Measurements from ENCODE around the gene ZNF786. TPM values are rescaled to one million over a fixed set of nuclear protein-coding genes. Genes with fewer than 3 reads are reported as not detected.

ZNF786 gene
- total RNA-seq, 2 donors from 2014 or later, result 9.3 to 12.8 TPM

GRCh38 chr7:149020483-149020882 lies 70.0 kb downstream of the ZNF786 start:
- H3K9me3 ChIP-seq, result no peaks in the 10 kb centered on the region
- intact Hi-C loops (cut with DNase I), result no loop called here
- TF ChIP-seq POLR2AphosphoS5 (IDR thresholded peaks at IDR 0.05) (no peak), POLR2A (IDR thresholded peaks at IDR 0.05) (no peak)
- TF ChIP-seq, protein P1, sequence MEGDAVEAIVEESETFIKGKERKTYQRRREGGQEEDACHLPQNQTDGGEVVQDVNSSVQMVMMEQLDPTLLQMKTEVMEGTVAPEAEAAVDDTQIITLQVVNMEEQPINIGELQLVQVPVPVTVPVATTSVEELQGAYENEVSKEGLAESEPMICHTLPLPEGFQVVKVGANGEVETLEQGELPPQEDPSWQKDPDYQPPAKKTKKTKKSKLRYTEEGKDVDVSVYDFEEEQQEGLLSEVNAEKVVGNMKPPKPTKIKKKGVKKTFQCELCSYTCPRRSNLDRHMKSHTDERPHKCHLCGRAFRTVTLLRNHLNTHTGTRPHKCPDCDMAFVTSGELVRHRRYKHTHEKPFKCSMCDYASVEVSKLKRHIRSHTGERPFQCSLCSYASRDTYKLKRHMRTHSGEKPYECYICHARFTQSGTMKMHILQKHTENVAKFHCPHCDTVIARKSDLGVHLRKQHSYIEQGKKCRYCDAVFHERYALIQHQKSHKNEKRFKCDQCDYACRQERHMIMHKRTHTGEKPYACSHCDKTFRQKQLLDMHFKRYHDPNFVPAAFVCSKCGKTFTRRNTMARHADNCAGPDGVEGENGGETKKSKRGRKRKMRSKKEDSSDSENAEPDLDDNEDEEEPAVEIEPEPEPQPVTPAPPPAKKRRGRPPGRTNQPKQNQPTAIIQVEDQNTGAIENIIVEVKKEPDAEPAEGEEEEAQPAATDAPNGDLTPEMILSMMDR (IDR thresholded peaks at IDR 0.05), result no peak
- H3K4me3 ChIP-seq, result no peak overlapping the region
- no peaks in the 10 kb centered on the region for H3K27me3 ChIP-seq (replicated peaks; ENCODE audit: insufficient read depth)
- WGBS, result 89% methylated on average over 11 of the region's 11 CpGs
- no peaks in the 10 kb centered on the region for H3K36me3 ChIP-seq
- no peak overlapping the region for H3K27ac ChIP-seq
- H3K4me1 ChIP-seq (replicated peaks), result no peaks in the 10 kb centered on the region
- no peak for DNase-seq (ENCODE audit: low spot score)

Small RNA genes within 50 kb of the gene (small RNA-seq; reads per million reads assigned to genes)
- gene COX6B1P1 (0 reads per million in 2 donors), gene RN7SL521P (0 reads per million in 2 donors), gene RNU6-650P (0 reads per million in 2 donors)

Other genes with a start within 250 kb of the ZNF786 start
- 1 to 10 TPM; 2.3 to 8.6 TPM for gene EZH2, start 206.4 kb downstream of the ZNF786 start, total RNA-seq
- gene PDIA4, start 62.2 kb downstream of the ZNF786 start, total RNA-seq, result 100 to 1,000 TPM; 125 to 262 TPM
- gene ZNF425, start 35.6 kb upstream of the ZNF786 start, total RNA-seq, result 1 to 10 TPM; 2.8 to 4.0 TPM
- 10 to 100 TPM; 27.6 to 28.9 TPM for gene ZNF398, start 56.7 kb upstream of the ZNF786 start, total RNA-seq
- gene ZNF282, start 104.8 kb upstream of the ZNF786 start, total RNA-seq, result 10 to 100 TPM; 30.0 to 33.2 TPM
- gene ZNF212, start 148.9 kb upstream of the ZNF786 start, total RNA-seq, result 10 to 100 TPM in 1 of 2 donors, 1 to 10 TPM in 1; 8.9 to 15.9 TPM
- 10 to 100 TPM; 10.7 to 20.7 TPM for gene ZNF783, start 171.5 kb upstream of the ZNF786 start, total RNA-seq

Measured in prostate gland (tissue), 2 donors.